HUES48 (cell line): ENCODE data around the gene RGS2.

Experiments used
- H3K27ac ChIP-seq: one replicate; pipeline ENCODE4 v1.7.0; 2013; ENCODE audit warnings: low read depth, low read length, inconsistent platforms
- H3K27me3 ChIP-seq: 2 replicates; pipeline ENCODE4 v1.6.1; 2013; ENCODE audit warnings: mild to moderate bottlenecking, low read length; ENCODE audit not compliant: control insufficient read depth, insufficient read depth
- H3K36me3 ChIP-seq: 2 replicates; pipeline ENCODE4 v1.6.1; 2013; ENCODE audit warnings: low read length; ENCODE audit not compliant: control insufficient read depth, insufficient read depth
- H3K4me1 ChIP-seq: 2 replicates; pipeline ENCODE4 v1.6.1; 2013; ENCODE audit warnings: mild to moderate bottlenecking, low read length; ENCODE audit not compliant: control insufficient read depth, insufficient read depth
- H3K4me3 ChIP-seq: 2 replicates; pipeline ENCODE4 v1.5.1; 2013; ENCODE audit warnings: mild to moderate bottlenecking, low read depth, low read length
- H3K9ac ChIP-seq: 2 replicates; pipeline ENCODE4 v1.6.1; 2013; ENCODE audit warnings: mild to moderate bottlenecking, low read depth, low read length, moderate library complexity
- H3K9me3 ChIP-seq: 2 replicates; pipeline ENCODE4 v1.6.1; 2013; ENCODE audit warnings: low read length; ENCODE audit not compliant: control insufficient read depth, insufficient read depth

Gene RGS2

DNA sequence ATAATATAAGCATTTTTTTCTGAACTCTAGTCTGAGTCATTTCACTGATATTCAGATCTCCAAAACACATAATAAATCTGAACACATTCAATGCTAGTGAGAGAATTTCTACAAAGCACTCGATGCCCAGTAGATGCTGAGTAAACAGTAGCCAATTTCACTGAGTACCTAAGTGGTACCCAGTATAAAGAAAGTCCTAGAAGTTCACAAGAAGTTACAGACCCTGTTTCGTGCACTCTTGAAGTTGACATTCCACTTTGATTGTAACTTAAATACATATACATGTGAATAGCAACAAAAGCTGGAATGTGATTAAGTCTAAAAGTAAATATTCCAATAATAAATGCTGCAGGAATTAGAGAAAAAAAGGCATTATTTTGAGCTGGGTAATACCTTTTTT is 33.2 kb upstream of the RGS2 start:
- Histone ChIP-seq H3K4me1 (no peaks in the 10 kb centered on the region; the same call in 1 of the 2 replicates), H3K36me3 (no peaks in the 10 kb centered on the region), H3K9me3 (no peaks in the 10 kb centered on the region), H3K4me3 (no peak overlapping the region), H3K27me3 (no peaks in the 10 kb centered on the region), H3K27ac (no peak overlapping the region), H3K9ac (no peak overlapping the region)

DNA sequence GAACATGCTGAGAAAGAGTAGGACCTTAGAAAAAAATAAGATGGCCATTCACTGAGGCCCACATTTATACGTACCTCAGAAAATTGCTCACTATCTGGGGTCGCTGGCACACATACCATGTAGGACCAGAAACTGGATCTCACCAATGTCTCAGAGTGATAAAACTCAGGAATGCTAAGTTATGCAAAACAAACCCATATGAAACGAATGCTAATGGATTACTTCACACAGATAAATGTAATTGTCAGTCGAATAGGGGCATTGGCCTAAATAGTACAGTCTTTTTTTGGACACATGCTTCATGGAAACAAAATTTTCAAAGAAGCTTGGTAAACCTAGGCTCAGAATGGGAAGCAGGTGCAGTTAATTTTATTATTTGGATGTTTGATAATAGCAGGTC is 32.6 kb upstream of the RGS2 start:
- Histone ChIP-seq H3K9me3 (no peaks in the 10 kb centered on the region), H3K27ac (no peak overlapping the region), H3K4me1 (no peaks in the 10 kb centered on the region; the same call in 1 of the 2 replicates), H3K27me3 (no peaks in the 10 kb centered on the region), H3K4me3 (no peak overlapping the region), H3K36me3 (no peaks in the 10 kb centered on the region), H3K9ac (no peak overlapping the region)

DNA sequence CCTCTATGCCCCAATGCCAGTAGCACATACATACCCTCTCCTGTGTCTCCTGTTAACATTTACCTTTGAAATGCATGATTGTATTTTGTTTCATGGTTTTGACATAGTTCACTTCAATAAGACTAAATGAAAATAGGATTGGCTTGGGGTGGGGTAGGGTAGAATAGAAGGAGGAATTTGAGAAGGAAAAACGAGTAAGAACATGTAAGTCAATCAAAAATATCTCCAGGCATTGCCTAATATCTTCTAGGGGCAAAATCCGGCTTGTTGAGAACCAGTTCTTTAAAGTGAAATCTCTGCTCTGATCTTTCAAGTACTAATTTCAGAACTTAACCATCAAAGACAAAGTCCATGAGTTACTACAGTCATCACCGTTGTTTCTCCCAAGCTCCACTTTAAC is 31.8 kb upstream of the RGS2 start:
- Histone ChIP-seq H3K36me3 (no peaks in the 10 kb centered on the region), H3K27me3 (no peaks in the 10 kb centered on the region), H3K4me1 (no peaks in the 10 kb centered on the region; the same call in 1 of the 2 replicates), H3K4me3 (no peak overlapping the region), H3K9ac (no peak overlapping the region), H3K27ac (no peak overlapping the region), H3K9me3 (no peaks in the 10 kb centered on the region)

DNA sequence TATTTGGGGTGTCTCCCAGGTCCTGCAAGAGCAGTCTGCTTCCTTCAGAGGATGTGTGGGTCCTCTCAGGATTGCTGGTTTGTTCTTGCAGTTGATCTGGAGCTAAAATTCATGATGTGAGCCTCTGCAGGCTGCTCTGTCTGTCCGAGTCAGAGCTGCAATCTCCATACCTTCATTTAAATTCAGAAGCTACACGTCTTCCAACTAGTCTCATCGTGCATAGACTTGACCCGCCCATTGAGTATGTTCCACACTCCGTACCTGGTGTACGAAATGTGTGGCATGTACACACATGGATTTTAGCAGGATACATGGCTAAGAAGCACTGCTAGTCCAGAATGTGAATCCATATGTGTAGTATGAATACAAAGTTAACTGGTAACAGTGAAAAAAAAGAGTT is 25.0 kb upstream of the RGS2 start:
- Histone ChIP-seq H3K4me1 (no peaks in the 10 kb centered on the region), H3K9ac (no peak overlapping the region), H3K9me3 (no peaks in the 10 kb centered on the region), H3K4me3 (no peak overlapping the region), H3K36me3 (no peaks in the 10 kb centered on the region), H3K27me3 (no peaks in the 10 kb centered on the region), H3K27ac (no peak overlapping the region)

DNA sequence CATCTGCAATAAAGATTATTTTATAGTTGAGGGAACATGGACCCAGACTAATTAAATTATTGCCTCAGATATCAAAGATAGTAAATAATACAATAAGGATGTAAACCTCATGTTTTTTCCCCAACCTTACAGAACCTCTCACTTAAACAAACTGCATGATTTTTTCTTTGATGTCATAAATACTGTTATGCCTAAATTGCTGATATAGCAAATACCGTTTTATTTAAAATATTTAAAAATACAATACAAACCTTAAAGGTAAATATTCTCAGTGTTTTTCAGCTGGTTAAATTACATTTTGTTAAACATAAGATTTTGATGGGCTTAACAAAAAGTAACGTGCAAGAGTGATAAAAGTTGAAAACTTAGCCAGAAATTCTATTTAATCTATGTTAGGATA is 24.4 kb upstream of the RGS2 start:
- Histone ChIP-seq H3K9ac (no peak overlapping the region), H3K4me1 (no peaks in the 10 kb centered on the region), H3K36me3 (no peaks in the 10 kb centered on the region), H3K4me3 (no peak overlapping the region), H3K9me3 (no peaks in the 10 kb centered on the region), H3K27me3 (no peaks in the 10 kb centered on the region), H3K27ac (no peak overlapping the region)

DNA sequence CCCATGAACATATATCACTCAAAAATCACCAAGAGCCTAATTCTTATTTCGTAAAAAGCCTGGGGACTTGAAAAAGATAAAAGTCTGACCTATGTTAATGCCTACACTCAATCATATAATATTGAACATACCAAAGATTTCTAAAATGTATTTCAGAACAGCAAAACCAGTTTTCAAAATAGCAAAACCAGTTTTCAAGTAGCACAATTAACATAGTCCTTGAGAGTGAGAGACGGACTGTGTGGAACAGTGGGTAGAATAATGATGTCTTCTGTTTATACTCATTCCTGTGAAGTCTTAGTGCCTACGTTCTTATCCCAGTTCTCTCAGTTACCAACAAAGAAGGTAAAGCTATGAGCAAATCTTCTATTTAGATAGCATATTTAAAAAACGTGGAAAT is 22.3 kb upstream of the RGS2 start:
- H3K36me3 ChIP-seq, result no peaks in the 10 kb centered on the region
- no peaks in the 10 kb centered on the region for H3K4me1 ChIP-seq
- no peaks in the 10 kb centered on the region for H3K27me3 ChIP-seq
- no peak overlapping the region for H3K27ac ChIP-seq
- H3K4me3 ChIP-seq, result no peak overlapping the region
- H3K9me3 ChIP-seq, result no peaks in the 10 kb centered on the region
- no peak overlapping the region for H3K9ac ChIP-seq

DNA sequence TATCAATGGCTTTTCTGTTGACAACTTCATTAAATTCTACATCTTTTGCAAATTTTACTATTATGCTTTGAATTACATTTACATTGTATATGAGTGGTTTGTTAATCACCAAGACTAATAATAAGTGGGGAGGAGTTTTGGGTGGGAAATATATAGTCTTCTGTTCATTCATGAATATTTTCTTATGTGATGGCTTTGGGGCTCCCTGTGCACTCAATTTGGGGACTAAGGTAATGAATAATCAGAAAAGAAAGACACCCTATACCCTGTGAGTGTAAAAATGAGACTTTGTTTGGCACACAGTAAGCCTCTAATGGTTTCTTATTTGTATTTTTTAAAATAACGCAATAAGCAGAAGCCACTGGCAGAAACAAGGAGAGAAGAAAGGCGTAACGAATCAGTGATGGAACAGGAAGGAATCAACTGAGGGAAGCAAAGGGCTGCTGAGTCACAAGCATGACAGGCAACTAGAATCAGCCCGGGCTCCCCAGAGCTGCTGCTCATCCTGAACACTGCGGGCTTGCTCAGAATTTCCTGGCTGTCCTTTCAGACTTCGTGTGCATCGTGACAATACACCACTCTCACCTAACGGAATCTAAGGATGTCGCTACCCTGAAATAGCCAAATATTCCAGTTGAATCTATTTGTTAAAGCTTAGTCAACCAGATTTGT is 20.8 kb upstream of the RGS2 start:
- H3K27ac ChIP-seq, result no peak overlapping the region
- no peak overlapping the region for H3K9ac ChIP-seq
- H3K4me3 ChIP-seq, result no peak overlapping the region

DNA sequence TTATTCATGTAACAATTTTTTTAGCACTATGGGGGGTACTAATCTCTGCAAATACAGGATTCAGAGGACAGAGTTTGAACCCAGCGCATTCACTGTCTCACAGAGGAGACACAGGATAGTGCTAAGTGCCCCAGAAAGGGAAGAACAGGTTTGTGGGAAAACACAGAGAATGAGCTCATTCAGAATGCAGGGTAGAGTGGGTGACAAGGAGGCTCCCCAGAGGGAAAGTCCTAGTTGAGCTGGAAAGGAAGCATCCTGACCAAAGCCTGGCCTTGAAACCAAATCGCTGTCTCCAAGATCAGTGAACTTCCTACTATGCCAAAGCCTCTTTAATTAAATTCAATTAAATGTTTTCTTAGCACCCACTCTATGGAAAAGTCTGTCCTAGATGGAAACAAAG is 19.0 kb upstream of the RGS2 start:
- H3K9ac ChIP-seq, result no peak overlapping the region
- H3K27me3 ChIP-seq, result no peaks in the 10 kb centered on the region
- H3K4me1 ChIP-seq, result peaks cover 12% of the 10 kb centered on the region
- H3K36me3 ChIP-seq, result no peaks in the 10 kb centered on the region
- no peaks in the 10 kb centered on the region for H3K9me3 ChIP-seq
- H3K27ac ChIP-seq, result no peak overlapping the region
- no peak overlapping the region for H3K4me3 ChIP-seq

More for the DNA sequence above, 20.8 kb upstream of the RGS2 start:
- no peaks in the 10 kb centered on the region for H3K9me3 ChIP-seq
- H3K27me3 ChIP-seq, result no peaks in the 10 kb centered on the region
- no peaks in the 10 kb centered on the region for H3K36me3 ChIP-seq
- H3K4me1 ChIP-seq, result no peaks in the 10 kb centered on the region

DNA sequence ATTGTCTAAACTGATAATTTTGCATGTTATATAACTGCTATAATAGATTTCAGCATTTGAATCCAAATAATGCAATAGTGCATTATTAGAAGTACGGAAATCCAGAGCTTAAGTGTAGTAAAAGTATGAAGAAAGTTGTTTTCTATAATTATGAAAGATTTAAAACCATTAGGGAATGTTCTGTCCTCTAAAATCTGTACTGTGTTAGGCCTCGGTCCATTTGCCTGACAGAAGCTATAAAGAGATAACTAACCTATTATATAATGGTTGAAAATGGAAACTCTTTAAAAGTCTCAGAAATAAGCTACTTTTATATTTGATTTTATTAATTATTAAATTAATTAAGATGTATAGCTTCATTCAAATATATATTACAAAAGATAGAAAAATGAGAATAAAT is 16.2 kb upstream of the RGS2 start:
- Histone ChIP-seq H3K4me3 (no peak overlapping the region), H3K9ac (no peak overlapping the region), H3K27ac (no peak overlapping the region), H3K4me1 (peaks cover 22% of the 10 kb centered on the region), H3K27me3 (no peaks in the 10 kb centered on the region), H3K36me3 (no peaks in the 10 kb centered on the region), H3K9me3 (no peaks in the 10 kb centered on the region)

DNA sequence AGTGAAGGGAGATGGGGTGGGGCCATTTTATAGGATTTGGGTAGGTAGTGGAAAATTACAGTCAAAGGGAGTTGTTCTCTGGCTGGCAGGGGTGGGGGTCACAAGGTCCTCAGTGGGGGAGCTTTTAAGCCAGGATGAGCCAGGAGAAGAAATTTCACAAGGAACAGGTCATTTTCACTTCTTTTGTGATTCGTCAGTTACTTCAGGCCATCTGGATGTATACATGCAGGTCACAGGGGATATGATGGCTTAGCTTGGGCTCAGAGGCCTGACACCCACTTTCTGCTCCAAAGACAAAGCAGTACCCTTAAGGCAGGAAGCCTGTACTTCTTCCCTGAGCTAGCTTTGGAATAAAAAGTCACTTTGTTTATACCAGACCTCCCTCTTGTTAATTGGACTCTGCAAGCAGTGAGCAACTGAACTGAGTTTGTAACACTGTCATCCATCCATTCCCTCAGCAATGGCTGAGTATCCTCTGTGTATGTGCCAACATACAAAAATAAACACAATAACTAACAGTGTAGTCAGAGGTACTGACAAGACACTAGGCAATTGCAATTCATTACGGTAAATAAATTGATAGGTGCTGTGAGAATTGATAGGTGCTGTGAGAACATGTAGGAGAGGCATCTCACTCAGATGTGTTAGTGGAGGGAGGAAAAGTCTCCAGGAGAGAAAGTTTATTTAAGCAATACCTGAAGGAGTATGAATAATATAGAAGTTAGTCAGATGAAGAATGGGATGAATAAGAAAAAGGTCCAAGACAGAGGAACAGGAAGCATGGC is 14.7 kb upstream of the RGS2 start:
- no peaks in the 10 kb centered on the region for H3K27me3 ChIP-seq
- peak overlapping the region; percentile 87 for H3K27ac ChIP-seq
- H3K36me3 ChIP-seq, result no peaks in the 10 kb centered on the region
- H3K4me1 ChIP-seq, result peaks cover 22% of the 10 kb centered on the region
- H3K4me3 ChIP-seq, result no peak overlapping the region
- no peak overlapping the region for H3K9ac ChIP-seq
- H3K9me3 ChIP-seq, result no peaks in the 10 kb centered on the region

DNA sequence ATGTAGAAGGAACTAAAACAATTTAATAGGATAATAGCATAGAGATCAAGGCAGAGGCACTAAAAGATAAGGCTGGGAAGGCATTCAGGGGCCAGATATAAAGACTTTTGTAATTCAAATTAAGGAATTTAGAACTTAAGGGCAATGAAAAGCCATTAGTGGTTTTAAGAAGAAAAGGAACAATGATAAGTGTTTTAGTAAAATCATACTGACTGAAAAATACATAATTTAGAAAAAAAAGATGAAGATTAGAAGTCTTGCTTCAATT is 14.1 kb upstream of the RGS2 start:
- peak overlapping the region; percentile 87 for H3K27ac ChIP-seq
- no peaks in the 10 kb centered on the region for H3K27me3 ChIP-seq
- H3K9ac ChIP-seq, result no peak overlapping the region
- no peak overlapping the region for H3K4me3 ChIP-seq
- H3K4me1 ChIP-seq, result peaks cover 22% of the 10 kb centered on the region
- no peaks in the 10 kb centered on the region for H3K9me3 ChIP-seq
- H3K36me3 ChIP-seq, result no peaks in the 10 kb centered on the region
